Tibial nerve (tissue), 3 donors: Measurements from ENCODE around the gene KRTAP25-1.

ENCODE experiments used
- POLR2A ChIP-seq, 2 donors: fragments of 450-650 bp; IDR thresholded peaks; one replicate each; pipeline ENCODE4 v1.6.1; 2017; ENCODE audit warnings: antibody characterized with exemption in 2 of 2, mild to moderate bottlenecking in 2 of 2, moderate library complexity in 2 of 2
- TF ChIP-seq, protein P1 (sequence below), 5 experiments: fragments of 200-600 bp in 3 of 5; fragments of 450-650 bp in 2 of 5; sonication (generic) in 3 of 5; IDR thresholded peaks; one replicate each; pipeline ENCODE4 v1.5.1; 2016 to 2019; ENCODE audit warnings: antibody characterized with exemption in 5 of 5, mild to moderate bottlenecking in 3 of 5, moderate library complexity in 2 of 5

- TF ChIP-seq, protein P1, sequence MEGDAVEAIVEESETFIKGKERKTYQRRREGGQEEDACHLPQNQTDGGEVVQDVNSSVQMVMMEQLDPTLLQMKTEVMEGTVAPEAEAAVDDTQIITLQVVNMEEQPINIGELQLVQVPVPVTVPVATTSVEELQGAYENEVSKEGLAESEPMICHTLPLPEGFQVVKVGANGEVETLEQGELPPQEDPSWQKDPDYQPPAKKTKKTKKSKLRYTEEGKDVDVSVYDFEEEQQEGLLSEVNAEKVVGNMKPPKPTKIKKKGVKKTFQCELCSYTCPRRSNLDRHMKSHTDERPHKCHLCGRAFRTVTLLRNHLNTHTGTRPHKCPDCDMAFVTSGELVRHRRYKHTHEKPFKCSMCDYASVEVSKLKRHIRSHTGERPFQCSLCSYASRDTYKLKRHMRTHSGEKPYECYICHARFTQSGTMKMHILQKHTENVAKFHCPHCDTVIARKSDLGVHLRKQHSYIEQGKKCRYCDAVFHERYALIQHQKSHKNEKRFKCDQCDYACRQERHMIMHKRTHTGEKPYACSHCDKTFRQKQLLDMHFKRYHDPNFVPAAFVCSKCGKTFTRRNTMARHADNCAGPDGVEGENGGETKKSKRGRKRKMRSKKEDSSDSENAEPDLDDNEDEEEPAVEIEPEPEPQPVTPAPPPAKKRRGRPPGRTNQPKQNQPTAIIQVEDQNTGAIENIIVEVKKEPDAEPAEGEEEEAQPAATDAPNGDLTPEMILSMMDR (IDR thresholded peaks at IDR 0.05), result no peak
- no peak for TF ChIP-seq POLR2A (IDR thresholded peaks at IDR 0.05)
Measured at GRCh38 chr21:30256100-30256499, 33.2 kb downstream of the KRTAP25-1 start.
